ENCODE data around the gene NAV1.

The NAV1 gene

DNA sequence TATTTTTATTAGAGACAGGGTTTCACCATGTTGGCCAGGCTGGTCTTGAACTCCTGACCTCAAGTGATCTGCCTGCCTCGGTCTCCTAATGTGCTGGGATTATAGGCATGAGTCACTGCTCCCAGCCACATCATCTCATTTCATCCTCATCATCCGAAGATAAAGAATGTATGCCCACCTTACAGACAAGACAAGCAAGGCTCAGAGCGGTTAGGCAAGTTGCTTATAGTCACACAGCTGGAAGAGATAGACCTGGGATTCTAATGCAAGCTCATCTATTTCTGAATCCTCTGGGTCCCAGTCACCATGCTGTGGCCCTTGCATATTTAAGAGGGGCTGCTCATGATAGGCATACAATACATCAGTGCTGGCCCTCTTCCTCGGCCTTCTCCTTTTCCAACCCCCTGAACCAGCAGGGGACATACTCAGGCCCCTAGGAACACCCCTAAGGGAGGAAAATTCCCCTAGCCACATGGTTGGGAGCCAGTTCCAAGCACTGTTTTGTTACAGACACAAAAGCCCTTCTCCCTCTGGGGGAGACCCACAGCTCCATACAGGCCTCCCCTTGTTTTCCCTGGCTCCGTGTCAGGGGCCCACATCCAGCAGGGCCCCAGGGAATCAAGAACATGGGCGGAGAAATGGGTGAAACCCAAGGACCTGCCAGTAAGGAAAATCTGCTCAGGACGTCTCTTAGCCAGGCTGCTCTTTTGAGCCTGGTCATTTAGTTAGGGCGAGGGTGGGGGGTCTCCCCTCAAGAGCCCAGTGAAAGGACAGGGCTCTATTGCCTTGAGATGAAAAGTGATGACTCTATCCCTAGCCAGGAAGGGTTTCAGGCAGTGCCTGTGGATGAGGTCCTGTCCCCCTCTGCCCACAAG lies 38.9 kb upstream of the NAV1 start:
- no peaks in the 10 kb centered on the region for H3F3A ChIP-seq (ENCODE audit: control insufficient read depth, insufficient read depth)
- no peaks in the 10 kb centered on the region for H3K27me3 ChIP-seq (ENCODE audit: control insufficient read depth, low read length)
- H3K27ac ChIP-seq (ENCODE audit: low read depth, low read length), result no peak overlapping the region
- H3K4me1 ChIP-seq (ENCODE audit: control insufficient read depth, low read length), result peaks cover 16% of the 10 kb centered on the region
- peaks cover 8% of the 10 kb centered on the region; the same call in 1 of the 2 replicates for H3K36me3 ChIP-seq (ENCODE audit: control insufficient read depth, low read length)
- H4K20me1 ChIP-seq (ENCODE audit: control insufficient read depth, insufficient read depth, low read depth, low read length), result 0 out of 2 replicates have a peak, but pooled peaks cover 4% of the 10 kb centered on the region
- no peak overlapping the region for H3K4me2 ChIP-seq (ENCODE audit: low read length)
- H3K9me3 ChIP-seq (ENCODE audit: control insufficient read depth, insufficient read depth, low read length), result no peaks in the 10 kb centered on the region
- no peaks in the 10 kb centered on the region for H3K9me2 ChIP-seq (replicated peaks; ENCODE audit: control insufficient read depth, low read length)
- peaks cover 25% of the 10 kb centered on the region for H3K79me2 ChIP-seq (ENCODE audit: control insufficient read depth, low read length)
- H3K4me3 ChIP-seq (ENCODE audit: low read length), result no peak overlapping the region
- TF ChIP-seq, protein P1, sequence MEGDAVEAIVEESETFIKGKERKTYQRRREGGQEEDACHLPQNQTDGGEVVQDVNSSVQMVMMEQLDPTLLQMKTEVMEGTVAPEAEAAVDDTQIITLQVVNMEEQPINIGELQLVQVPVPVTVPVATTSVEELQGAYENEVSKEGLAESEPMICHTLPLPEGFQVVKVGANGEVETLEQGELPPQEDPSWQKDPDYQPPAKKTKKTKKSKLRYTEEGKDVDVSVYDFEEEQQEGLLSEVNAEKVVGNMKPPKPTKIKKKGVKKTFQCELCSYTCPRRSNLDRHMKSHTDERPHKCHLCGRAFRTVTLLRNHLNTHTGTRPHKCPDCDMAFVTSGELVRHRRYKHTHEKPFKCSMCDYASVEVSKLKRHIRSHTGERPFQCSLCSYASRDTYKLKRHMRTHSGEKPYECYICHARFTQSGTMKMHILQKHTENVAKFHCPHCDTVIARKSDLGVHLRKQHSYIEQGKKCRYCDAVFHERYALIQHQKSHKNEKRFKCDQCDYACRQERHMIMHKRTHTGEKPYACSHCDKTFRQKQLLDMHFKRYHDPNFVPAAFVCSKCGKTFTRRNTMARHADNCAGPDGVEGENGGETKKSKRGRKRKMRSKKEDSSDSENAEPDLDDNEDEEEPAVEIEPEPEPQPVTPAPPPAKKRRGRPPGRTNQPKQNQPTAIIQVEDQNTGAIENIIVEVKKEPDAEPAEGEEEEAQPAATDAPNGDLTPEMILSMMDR (IDR thresholded peaks at IDR 0.05; ENCODE audit: low read depth, low read length, poor library complexity, severe bottlenecking), result no peak
- TF ChIP-seq EZH2phosphoT487 (IDR thresholded peaks at IDR 0.05; ENCODE audit: borderline replicate concordance, low read length), result no peak

DNA sequence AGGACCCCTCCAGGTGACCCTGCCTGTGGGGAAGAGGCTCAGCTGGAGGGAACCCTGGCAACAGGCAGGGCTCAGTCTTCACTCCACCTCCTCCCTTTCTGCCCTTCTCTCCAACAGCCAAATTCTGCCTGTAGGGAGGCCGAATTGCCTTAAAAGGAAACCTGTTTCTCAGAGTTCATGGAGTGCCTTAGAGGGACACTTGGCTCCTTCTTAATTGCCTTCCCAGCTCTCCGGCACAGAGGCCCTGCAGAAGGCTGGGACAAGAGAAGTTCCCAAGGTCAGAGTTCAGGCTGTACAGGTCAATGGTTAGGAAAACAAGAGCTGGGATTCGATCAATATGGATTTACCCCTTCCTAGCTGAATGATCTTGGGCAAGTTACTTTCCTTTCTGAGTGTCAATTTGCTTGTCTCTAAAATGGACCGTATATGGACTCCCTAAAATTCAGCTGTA lies 38.2 kb upstream of the NAV1 start:
- Histone ChIP-seq H3K4me3 (ENCODE audit: low read length) (no peak overlapping the region), H4K20me1 (ENCODE audit: control insufficient read depth, insufficient read depth, low read depth, low read length) (0 out of 2 replicates have a peak, but pooled peaks cover 4% of the 10 kb centered on the region), H3K27ac (ENCODE audit: low read depth, low read length) (no peak overlapping the region), H3K36me3 (ENCODE audit: control insufficient read depth, low read length) (0 out of 2 replicates have a peak, but pooled peaks cover 3% of the 10 kb centered on the region), H3K9me2 (replicated peaks; ENCODE audit: control insufficient read depth, low read length) (no peaks in the 10 kb centered on the region), H3K4me1 (ENCODE audit: control insufficient read depth, low read length) (peaks cover 23% of the 10 kb centered on the region), H3F3A (ENCODE audit: control insufficient read depth, insufficient read depth) (no peaks in the 10 kb centered on the region), H3K79me2 (ENCODE audit: control insufficient read depth, low read length) (peaks cover 31% of the 10 kb centered on the region), H3K4me2 (ENCODE audit: low read length) (no peak overlapping the region), H3K9me3 (ENCODE audit: control insufficient read depth, insufficient read depth, low read length) (no peaks in the 10 kb centered on the region), H3K27me3 (ENCODE audit: control insufficient read depth, low read length) (no peaks in the 10 kb centered on the region)
- TF ChIP-seq, protein P1 (IDR thresholded peaks at IDR 0.05; ENCODE audit: low read depth, low read length, poor library complexity, severe bottlenecking), result no peak
- no peak for TF ChIP-seq EZH2phosphoT487 (IDR thresholded peaks at IDR 0.05; ENCODE audit: borderline replicate concordance, low read length)

DNA sequence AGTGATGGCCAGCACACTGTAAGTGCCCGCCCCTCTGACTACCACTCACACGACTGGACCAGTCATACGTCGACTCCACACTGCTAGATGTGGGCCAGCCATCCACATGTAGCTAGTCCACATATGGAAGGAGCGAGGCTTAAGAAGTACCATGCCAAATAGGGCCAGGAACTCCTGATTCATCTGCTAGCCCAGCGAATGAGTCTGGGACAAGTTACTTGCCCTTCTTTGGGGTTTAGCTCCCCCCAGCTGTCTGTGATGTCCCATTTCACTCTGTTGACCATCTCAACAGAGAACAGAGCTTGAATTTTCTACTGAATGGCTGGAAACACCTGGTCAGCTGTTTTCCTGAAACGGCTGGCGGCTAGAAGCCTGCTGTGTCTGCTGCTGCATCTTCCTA lies 37.8 kb upstream of the NAV1 start:
- H3K9me3 ChIP-seq (ENCODE audit: control insufficient read depth, insufficient read depth, low read length), result no peaks in the 10 kb centered on the region
- peaks cover 27% of the 10 kb centered on the region for H3K4me1 ChIP-seq (ENCODE audit: control insufficient read depth, low read length)
- no peak overlapping the region for H3K4me3 ChIP-seq (ENCODE audit: low read length)
- TF ChIP-seq EZH2phosphoT487 (IDR thresholded peaks at IDR 0.05; ENCODE audit: borderline replicate concordance, low read length), result no peak
- TF ChIP-seq, protein P1 (IDR thresholded peaks at IDR 0.05; ENCODE audit: low read depth, low read length, poor library complexity, severe bottlenecking), result no peak
- no peaks in the 10 kb centered on the region for H3K27me3 ChIP-seq (ENCODE audit: control insufficient read depth, low read length)
- no peak overlapping the region for H3K4me2 ChIP-seq (ENCODE audit: low read length)
- no peaks in the 10 kb centered on the region for H3F3A ChIP-seq (ENCODE audit: control insufficient read depth, insufficient read depth)
- no peaks in the 10 kb centered on the region for H3K9me2 ChIP-seq (replicated peaks; ENCODE audit: control insufficient read depth, low read length)
- H3K36me3 ChIP-seq (ENCODE audit: control insufficient read depth, low read length), result 0 out of 2 replicates have a peak, but pooled peaks cover 3% of the 10 kb centered on the region
- peaks cover 36% of the 10 kb centered on the region for H3K79me2 ChIP-seq (ENCODE audit: control insufficient read depth, low read length)
- no peak overlapping the region for H3K27ac ChIP-seq (ENCODE audit: low read depth, low read length)
- 0 out of 2 replicates have a peak, but pooled peaks cover 4% of the 10 kb centered on the region for H4K20me1 ChIP-seq (ENCODE audit: control insufficient read depth, insufficient read depth, low read depth, low read length)
